Measurements from ENCODE around the gene SRRM1. TPM values are rescaled to one million over a fixed set of nuclear protein-coding genes. Genes with fewer than 3 reads are reported as not detected.
"Not testable (repeated sequence)": the region's sequence is repeated elsewhere in the genome, so short reads cannot be mapped to it uniquely, and the experiment has no call there.

SRRM1 gene
- total and polyA plus RNA-seq, 10 of the 15 experiments (the other 5 are each of a cell fraction or from before 2014, with no cell fraction given) = 36.8 to 285 (median 126) TPM

GRCh38 chr1:24697453-24698001 lies 54.4 kb downstream of the SRRM1 start:
- ATAC-seq; H3K27ac ChIP-seq (ENCODE audit: control insufficient read depth, insufficient read depth); H3K4me3 ChIP-seq; H3K9ac ChIP-seq (ENCODE audit: control insufficient read depth, insufficient read depth, low read length); H2AFZ ChIP-seq (ENCODE audit: control insufficient read depth, low read depth, low read length); H3K9me3 ChIP-seq (replicated peaks; ENCODE audit: control insufficient read depth, insufficient read depth, low read length); H3K36me3 ChIP-seq (ENCODE audit: control insufficient read depth in 2 of 2, insufficient read depth in 2 of 2, low read length in 1 of 2); in situ Hi-C loops (cut with MboI); FAIRE-seq; intact Hi-C loops (cut with micrococcal nuclease; ENCODE audit: unreplicated experiment); H4K20me1 ChIP-seq (ENCODE audit: control insufficient read depth, insufficient read depth); H3K4me2 ChIP-seq (ENCODE audit: control insufficient read depth, insufficient read depth); DNase-seq (ENCODE audit: low read depth, low spot score); H3K27me3 ChIP-seq (replicated peaks in 1 of 2; ENCODE audit: control insufficient read depth in 2 of 2, insufficient read depth in 2 of 2, low read length in 1 of 2); H3K79me2 ChIP-seq (ENCODE audit: control insufficient read depth, insufficient read depth, low read length); BruUV-seq (replicated peaks): not testable (repeated sequence)
- POLR2A ChIA-PET = interaction anchor here (1.6 to 2.3 kb wide), 2 partner anchors 35 to 48 kb away, joined by 8 to 9 read pairs; partner anchors contain the start of gene CLIC4
- WGBS (ENCODE audit: insufficient coverage, insufficient replicate concordance, low lambda C conversion rate, missing lambda C conversion rate) = 83% methylated on average over 7 of the region's 7 CpGs
- CTCF ChIA-PET = interaction anchor here (0.9 to 24.4 kb wide), 4 partner anchors 47 to 149 kb away, joined by 3 to 655 read pairs (median 20); partner anchors contain the start of gene CLIC4
- TF ChIP-seq ZBTB33 (IDR thresholded peaks at IDR 0.05) (peak; percentile 75; the same call in 1 of the 2 replicates), NFYB (IDR thresholded peaks at IDR 0.05; ENCODE audit: insufficient read depth, low read depth, low read length) (peak; percentile 74)
- SMC1A ChIA-PET (ENCODE audit: uncharacterized antibody, unreplicated experiment) = interaction anchor here (0.6 to 8.4 kb wide), 10 partner anchors 9 to 306 kb away, joined by 3 to 92 read pairs (median 10); partner anchors contain the start of gene CLIC4
- peaks cover 27% of the 10 kb centered on the region for H3K4me1 ChIP-seq (ENCODE audit: control insufficient read depth, insufficient read depth, low read length)
- RAD21 ChIA-PET (ENCODE audit: unreplicated experiment) = interaction anchor here (0.6 to 3.0 kb wide), 9 partner anchors 9 to 133 kb away, joined by 3 to 16 read pairs (median 5); partner anchors contain the start of gene CLIC4

- H3K36me3 ChIP-seq (ENCODE audit: control insufficient read depth in 2 of 2, insufficient read depth in 2 of 2, low read length in 1 of 2); H4K20me1 ChIP-seq (ENCODE audit: control insufficient read depth, insufficient read depth); H2AFZ ChIP-seq (ENCODE audit: control insufficient read depth, low read depth, low read length); BruUV-seq (replicated peaks); intact Hi-C loops (cut with micrococcal nuclease; ENCODE audit: unreplicated experiment); in situ Hi-C loops (cut with MboI); H3K9me3 ChIP-seq (replicated peaks; ENCODE audit: control insufficient read depth, insufficient read depth, low read length); H3K27ac ChIP-seq (ENCODE audit: control insufficient read depth, insufficient read depth); FAIRE-seq; H3K79me2 ChIP-seq (ENCODE audit: control insufficient read depth, insufficient read depth, low read length); H3K4me2 ChIP-seq (ENCODE audit: control insufficient read depth, insufficient read depth); H3K4me3 ChIP-seq; H3K9ac ChIP-seq (ENCODE audit: control insufficient read depth, insufficient read depth, low read length); ATAC-seq; H3K27me3 ChIP-seq (replicated peaks in 1 of 2; ENCODE audit: control insufficient read depth in 2 of 2, insufficient read depth in 2 of 2, low read length in 1 of 2); DNase-seq (ENCODE audit: low read depth, low spot score): not testable (repeated sequence)
- 74% methylated on average over 8 of the region's 8 CpGs for WGBS (ENCODE audit: insufficient coverage, insufficient replicate concordance, low lambda C conversion rate, missing lambda C conversion rate)
- ChIA-PET SMC1A (ENCODE audit: uncharacterized antibody, unreplicated experiment) (interaction anchor here (0.6 to 8.4 kb wide), 5 partner anchors 10 to 306 kb away, joined by 3 to 92 read pairs (median 13); partner anchors contain the start of gene CLIC4), POLR2A (interaction anchor here (0.5 to 1.2 kb wide), 3 partner anchors 35 to 54 kb away, joined by 3 to 4 read pairs (median 3); partner anchors contain the start of gene CLIC4), CTCF (interaction anchor here (0.9 to 24.4 kb wide), 5 partner anchors 9 to 138 kb away, joined by 4 to 655 read pairs (median 14); partner anchors contain the start of gene CLIC4), RAD21 (ENCODE audit: unreplicated experiment) (interaction anchor here (1.5 to 3.0 kb wide), 4 partner anchors 10 to 129 kb away, joined by 5 to 16 read pairs (median 6); partner anchors contain the start of gene CLIC4)
- peaks cover 27% of the 10 kb centered on the region for H3K4me1 ChIP-seq (ENCODE audit: control insufficient read depth, insufficient read depth, low read length)
Observed at GRCh38 chr1:24698326-24698725, 55.2 kb downstream of the SRRM1 start.
